ELR (cell line): ENCODE data around the gene GEMIN4.

ENCODE experiments used
- DNase-seq: peaks from one replicate; pipeline ENCODE4 v3.0.0-alpha.2; 2015; ENCODE audit warnings: low read depth

Gene GEMIN4

DNA sequence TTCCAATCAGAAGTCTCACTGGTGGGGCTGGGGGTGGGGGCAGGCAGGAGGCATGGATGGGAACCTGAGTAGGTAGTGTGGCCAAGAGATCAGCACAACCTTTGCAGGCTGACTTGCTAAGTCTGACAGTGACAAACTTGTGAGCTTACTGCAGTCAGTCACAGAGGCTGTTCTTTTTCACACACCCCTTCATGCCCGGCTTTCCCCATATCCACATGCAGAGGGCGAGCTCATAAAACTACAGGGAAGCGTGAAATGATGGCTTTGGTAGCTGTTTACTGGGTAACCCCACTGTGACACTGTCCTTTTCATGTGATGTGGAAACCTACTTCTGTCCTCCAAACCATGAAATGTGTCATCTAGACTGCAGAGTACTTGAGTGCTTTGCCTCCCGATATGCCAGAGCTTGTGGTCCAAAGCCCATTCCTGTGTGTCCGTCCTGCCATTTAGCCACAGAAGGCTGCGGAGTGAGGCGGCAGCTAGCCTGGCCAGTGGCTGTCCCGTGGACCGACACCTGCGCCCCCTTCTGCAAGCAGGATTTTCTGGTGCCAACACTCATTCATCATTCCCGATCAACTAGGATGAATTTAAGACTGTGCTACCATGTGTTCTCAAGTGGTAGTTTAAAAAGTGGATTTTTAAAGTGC lies 9.8 kb downstream of the GEMIN4 start:
- no peak for DNase-seq

DNA sequence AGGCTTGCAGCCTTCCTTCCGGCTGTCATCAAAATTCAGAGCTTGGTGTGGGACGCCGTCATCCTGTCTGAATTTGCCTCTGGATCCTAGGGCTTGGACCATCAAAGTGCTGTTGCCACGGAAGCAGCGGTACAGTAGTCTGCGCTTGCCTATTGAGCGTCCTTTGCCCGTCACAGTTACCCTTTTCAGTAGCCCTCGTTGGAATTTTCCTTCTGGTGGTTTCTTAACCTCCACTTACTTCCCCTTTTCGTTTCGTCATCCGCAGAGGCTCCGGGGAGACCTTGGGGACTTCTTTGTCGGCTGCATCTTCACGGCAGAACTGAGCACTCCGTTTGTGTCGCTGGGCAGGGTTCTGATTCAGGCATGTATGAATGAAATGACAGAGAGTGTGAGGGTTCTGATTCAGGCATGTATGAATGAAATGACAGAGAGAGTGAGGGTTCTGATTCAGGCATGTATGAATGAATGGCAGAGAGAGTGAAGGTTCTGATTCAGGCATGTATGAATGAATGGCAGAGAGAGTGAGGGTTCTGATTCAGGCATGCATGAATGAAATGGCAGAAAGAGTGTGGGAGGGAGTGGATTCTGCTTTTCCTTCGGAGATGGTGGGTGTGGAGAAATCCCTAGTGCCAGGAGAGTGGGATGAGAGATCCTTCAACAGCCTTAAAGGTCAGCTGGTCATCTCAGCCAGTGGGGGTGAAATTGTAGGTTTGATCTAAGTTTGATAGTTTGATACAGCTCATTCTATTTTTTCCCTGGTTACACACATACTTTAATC lies 11.6 kb downstream of the GEMIN4 start:
- DNase-seq: no peak

DNA sequence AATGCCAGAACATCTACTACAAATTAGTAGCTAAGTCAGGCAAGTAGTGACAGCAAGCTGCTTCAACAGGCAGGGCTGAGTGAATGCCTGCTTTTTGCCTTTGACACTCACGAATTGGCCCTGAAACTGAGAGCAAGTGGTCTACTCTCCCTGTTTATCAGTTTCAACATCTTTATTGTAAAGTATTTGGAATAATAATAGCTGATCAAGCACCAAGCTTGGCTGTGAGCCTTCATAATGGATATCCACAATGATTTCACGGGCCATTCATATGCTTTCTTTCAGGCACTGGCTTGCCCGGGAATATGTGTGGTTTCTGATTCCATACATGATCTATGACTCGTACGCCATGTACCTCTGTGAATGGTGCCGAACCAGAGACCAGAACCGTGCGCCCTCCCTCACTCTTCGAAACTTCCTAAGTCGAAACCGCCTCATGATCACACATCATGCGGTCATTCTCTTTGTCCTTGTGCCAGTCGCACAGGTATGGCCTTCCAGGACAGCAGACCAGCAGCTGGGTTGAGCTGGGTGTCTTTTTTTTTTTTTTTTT lies 14.4 kb downstream of the GEMIN4 start:
- DNase-seq: peak; percentile 17

DNA sequence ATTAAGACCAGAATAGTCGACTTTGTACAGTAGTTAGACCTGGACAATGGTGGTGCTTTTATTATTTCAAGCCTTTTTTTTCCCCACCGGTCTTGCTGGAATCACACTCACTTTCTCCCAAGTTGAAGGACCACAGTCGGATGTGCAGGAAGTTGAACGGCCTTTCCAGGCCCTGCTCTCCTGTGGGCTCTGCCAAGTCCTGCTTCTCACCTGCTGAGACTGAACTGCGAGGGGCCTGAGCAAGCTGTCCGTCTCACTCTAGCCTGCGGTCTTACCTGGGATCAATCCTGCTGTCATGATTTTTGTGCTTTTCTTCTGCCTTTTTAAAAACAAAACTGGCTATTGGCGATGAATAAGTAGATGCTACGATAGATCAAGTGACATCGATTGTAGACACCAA lies 18.3 kb downstream of the GEMIN4 start:
- no peak for DNase-seq

DNA sequence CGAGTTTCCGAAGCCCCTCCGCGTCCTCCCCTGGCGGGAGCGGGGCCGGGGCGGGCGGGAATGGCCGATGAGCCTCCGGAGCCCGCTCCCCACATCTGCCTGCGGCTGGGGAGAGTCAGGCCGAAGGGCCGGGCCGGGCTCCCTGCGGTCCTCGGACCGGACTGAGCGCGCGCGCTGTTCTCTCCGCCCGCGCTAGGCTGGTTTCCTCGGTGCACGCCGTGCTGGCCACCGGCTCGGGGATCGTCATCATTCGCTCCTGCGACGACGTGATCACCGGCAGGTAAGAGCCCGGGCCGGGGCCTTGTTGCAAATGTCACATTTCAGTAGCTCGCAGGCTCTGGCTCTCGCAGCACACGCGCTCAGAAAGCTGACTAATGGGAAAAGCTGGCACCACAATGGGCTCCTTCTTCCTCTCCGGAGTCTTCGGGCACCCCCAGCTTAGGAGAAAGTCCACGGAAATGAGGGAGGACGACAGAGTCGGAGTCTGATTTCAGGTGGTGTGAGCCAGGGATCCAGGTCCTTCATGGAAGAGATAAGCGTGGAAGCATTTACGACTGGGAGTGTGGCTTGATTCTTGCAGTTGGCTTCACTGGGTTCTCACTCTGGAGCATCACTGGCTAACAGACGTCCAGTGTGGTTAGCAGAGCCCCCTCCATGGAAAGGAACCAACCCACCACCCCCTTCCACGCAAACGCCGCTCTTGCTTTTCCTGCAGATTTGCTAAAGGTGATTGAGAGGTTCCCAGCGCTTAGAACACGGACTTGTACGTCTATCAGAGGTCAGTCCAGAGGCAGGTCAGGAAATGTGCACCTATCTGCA lies 19.0 kb downstream of the GEMIN4 start:
- peak; percentile 67 for DNase-seq

DNA sequence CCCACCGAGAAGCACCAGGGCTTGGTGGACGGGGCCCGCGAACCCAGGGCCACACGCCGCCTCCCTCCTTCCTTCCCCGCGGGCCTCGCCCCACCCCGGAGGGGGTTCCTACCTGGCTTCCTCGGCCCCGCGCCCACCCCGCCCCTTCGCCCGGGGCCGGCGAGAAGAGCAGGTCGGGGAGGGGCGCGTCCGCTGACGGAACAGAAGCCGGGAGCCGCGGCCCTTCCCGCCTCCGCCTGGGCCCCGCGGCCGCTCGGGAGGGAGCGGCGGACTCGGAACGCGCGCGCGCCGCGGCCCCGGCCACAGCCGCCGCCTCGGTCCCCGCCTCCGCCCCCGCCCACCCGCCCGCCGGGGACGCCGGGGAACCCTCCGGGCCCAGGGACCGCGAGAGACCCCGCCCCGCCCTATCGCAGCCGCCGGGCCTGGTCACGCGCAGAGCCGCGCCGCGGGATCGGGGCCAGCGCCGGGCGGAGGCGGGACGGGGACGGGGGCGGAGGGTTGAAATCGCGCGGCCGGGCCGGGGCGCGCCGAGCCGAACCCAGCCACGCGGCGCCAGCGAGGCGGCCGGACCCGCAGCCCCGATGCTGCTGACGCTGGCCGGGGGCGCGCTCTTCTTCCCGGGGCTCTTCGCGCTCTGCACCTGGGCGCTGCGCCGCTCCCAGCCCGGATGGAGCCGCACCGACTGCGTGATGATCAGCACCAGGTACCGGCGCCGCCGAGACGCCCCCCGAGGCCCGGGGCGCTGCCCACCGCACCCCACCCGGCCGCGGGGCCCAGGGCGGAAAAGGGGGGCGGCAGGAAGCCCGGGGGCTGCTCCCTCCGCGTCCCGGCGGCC lies 19.8 kb downstream of the GEMIN4 start, which contains the start of gene TLCD3A:
TLCD3A (plus strand) TSS at position 530 of the 835 bp plus-strand sequence; CDS start at position 582, 52 bp downstream.
- DNase-seq: peak; percentile 75

DNA sequence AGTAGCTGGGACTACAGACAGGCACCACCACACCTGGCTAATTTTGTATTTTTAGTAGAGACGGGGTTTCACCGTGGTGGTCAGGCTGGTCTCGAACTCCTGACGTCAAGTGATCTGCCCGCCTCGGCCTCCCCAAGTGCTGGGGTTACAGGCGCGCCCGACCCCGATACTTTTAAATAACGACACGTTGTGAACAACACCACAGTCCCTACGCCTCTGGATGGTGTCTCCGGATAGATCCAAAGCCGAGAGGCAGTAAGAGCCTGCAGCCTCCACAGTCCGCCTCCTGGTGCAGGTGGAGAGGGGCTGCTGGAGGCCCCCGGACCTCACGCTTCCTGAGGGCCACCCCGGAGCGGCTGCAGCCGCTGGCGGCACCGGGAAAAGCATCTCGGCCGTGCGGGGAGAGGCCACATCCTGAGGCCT lies 20.4 kb downstream of the GEMIN4 start:
- no peak for DNase-seq

DNA sequence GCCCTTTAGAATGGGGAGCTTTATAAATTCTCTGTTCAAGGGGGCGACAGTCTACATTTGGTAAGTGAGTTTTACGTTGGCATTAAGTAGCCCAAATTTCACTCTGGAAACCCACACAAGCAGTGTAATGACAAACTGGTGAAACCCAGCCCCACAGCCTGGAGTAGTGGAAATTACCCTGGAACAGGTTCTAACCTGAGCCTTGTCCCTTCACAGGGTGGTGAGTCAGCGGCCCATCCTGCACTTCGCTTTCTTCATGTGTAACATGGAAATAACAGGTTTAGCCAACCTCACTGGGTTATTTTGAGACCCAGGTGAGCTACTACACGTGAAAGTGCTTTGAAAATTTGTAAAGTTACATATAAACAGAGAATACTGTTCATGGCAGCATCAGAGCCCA lies 23.2 kb downstream of the GEMIN4 start:
- no peak for DNase-seq

DNA sequence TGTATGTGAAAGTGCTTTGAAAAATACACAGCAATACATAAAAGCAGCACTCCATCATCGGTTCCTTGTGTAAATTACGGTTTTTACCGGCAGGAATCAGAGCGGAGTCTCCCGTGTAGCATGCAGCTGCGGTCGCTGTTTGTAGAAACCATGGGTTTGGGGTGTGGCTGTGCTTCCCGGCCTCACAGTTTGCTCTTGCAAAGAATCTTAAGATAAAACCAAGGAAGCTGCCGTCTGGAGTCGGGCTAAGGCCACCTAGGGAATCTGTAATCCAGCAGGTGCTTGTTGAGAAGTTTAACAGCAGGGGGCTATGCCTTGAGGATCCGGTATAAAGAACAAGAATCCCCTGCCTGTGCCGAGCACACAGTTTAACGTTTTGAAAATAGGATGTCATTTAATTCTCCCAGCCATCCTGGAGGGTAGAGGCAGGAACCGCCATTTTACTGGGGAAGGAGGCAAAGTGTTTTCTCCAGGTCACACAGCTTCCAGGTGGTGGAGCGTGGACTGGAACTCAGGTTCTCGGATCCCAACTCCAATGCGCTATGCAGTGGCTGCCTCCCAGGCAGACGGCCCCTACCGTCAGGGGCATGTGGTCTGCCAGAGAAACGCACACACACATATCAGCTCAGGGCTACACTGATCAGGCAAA lies 25.7 kb downstream of the GEMIN4 start:
- no peak for DNase-seq

DNA sequence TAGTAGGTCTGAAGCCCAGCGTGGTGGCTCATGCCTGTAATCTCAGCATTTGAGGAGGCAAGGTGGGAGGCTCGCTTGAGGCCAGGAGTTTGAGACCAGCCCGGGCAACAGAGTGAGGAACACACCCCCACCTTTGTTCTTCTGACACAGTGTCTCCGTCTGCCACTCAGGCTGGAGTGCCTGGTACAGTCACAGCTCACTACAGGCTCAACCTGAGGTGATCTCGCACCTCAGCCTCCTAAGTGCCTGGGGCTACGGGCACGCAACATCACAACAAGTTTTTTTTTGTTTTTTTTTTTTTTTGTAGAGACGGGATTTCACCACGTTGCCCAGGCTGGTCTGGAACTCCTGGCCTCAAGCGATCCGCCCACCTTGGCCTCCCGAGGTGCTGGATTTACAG lies 26.3 kb downstream of the GEMIN4 start:
- no peak for DNase-seq

DNA sequence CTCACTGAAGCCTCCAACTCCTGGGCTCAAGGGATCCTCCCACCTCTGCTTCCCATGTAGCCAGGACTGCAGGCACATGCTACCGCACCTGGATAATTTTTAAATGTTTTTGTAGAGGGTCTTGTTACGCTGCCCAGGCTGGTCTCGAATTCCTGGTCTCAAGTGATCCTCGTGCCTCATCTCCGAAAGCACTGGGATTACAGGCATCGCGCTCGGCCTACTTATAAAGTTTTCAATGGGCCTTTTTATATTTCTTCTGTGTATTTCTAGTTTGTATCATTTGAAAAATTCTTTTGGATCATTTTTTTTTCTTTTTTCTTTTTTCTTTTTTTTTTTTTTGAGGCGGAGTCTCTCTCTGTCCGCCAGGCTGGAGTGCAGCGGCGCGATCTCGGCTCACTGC lies 27.0 kb downstream of the GEMIN4 start:
- DNase-seq: no peak

DNA sequence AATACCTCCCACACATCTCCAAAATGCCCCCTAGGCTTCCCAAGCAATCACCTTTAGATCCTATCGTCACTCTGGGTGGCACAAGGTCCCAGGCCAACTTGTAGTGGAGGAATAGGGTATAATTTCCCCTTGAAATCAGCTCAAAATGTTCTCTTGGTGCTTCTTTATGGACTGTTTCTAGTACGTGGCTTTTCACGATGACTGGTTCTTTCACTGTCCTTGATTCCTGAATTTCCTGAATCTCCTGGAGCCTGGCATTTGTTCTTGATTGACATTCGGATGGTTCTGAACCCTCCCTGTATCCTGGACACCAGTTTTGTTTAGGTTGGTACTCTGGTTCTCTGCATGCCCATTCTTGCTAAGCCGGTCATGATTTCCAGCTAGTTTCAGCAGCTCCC lies 30.5 kb downstream of the GEMIN4 start:
- DNase-seq: no peak

DNA sequence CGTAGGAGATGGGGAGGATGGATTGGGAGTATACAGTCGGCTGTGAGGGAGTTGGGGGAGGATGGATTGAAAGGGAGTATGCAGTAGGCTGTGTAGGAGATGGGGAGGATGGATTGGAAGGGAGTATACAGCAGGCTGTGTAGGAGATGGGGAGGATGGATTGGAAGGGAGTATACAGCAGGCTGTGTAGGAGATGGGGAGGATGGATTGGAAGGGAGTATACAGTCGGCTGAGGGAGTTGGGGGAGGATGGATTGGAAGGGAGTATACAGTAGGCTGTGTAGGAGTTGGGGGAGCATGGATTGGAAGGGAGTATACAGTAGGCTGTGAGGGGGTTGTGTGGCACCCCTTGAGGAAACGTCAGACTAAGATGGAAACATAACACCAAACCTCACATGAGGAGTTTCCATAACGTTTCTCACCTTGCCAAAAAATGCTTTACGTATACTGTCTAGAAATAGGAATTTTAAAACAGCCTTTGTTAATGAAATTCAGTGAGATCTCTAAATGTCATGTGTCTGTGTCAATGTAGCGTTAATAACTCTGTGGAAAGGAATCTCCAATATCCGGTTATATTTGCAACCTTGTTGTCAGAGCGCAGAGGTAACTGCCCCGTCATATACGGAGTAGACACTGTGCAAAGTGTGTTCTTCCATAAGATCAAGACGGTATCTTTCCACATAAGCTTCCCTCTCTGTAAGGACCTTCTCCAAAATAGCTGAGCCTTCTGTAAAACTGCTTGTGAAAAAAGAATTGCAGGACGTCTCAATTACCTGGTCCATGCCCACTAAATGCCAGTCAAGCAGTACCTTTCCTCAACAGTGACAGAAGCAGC lies 31.1 kb downstream of the GEMIN4 start:
- no peak for DNase-seq

DNA sequence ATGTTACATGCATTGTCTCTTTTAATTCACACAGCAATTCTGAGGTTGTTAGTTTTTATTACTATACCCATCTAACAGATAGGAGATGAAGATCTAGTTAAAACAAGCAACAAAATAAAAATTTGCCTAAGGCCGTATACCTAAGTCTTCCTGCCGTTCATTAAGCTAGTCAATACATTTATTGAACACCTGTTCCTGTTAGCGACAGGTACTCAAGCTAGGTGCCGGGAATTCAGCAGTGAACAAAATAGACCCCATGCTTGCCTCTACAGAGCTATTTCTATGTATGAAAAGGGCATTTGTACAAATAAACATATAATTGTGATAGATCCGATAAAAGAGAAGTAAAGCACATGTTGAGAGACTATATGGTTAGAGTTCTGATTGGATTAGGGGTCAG lies 34.0 kb downstream of the GEMIN4 start:
- no peak for DNase-seq

DNA sequence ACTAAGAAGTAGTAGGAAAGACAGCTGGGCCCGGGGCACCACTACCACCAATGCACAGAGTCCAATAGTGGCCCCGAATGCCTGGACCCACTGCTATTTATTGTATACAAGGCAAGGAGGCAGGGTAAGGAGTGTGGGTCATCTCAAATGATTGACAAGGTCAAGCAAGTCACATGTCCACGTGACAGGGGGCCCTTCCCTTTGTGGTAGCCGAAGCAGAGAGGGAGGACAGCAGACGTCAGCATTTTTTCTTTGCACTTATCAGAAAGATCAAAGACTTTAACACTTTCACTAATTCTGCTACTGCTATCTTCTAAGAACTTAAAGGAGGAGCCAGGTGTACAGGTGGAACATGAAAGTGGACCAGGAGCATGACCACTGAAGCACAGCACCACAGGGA lies 43.9 kb downstream of the GEMIN4 start:
- DNase-seq: no peak

DNA sequence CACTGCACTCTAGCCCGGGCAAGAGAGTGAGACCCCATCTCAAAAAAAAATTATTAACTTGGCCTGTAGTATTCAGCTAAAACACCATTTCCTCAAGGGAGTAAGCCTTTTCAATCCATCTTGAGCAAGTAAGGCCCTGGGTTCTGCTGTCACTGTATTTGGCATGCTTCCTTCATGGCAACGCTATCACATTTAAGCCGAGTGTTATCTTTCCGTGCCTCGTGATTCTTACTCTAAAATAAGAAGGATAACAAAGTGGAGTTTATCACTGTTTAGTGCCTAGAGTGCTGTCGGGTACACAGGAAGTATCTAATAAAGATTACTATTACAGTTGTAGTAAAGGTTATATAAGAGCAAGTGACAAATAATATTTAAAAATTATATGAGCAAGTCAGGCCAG lies 46.2 kb downstream of the GEMIN4 start:
- DNase-seq: no peak

DNA sequence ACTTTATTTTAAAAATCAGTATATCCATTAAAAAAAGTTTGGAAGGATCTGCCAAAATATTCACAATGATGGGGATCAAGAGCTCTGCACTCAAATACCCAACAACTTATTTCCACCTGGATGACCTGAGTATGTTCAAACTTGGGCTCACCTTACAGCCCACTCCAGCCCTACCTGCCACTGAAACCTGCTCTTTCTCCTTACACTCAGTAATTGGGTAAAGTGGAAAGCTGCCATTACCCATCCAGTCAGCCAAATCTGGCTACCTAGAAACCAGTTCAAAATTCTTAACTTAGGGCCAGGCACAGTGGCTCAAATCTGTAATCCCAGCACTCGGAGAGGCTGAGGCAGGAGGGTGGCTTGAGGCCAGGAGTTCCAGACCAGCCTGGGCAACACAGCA lies 47.1 kb downstream of the GEMIN4 start:
- no peak for DNase-seq

DNA sequence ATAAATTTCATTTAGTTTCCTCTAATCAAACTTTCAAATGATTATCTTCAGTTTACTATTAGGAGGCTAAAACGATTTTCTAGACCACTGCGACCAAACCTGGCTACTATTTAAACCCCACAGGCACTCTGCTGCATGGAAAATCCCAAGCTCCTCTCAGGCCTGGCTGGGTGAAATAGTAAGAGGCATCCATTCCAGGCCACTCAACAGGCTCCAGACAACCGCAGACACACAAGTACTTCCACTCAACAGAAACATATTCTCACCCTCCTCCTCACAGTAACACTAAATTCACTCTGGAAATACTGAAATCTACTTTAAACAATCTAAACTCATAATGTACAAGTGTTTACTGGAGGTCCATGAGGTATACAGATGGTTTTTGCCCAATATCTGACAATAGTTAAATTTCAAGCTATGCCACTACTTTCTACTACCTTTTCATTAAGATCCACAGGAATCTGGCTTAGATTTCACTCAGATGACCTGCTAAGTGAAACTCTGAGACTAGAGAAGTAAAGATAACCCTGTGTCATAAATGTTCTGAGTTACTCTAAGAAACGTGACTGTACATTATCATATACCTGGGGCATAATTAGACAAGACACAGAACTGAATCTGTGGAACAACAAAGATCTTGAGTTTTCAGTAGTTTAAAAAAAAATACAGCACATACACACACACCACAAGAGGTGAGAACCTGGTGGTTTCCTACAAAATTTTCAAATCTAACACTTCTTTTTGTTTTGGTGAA lies 47.8 kb downstream of the GEMIN4 start:
- no peak for DNase-seq

DNA sequence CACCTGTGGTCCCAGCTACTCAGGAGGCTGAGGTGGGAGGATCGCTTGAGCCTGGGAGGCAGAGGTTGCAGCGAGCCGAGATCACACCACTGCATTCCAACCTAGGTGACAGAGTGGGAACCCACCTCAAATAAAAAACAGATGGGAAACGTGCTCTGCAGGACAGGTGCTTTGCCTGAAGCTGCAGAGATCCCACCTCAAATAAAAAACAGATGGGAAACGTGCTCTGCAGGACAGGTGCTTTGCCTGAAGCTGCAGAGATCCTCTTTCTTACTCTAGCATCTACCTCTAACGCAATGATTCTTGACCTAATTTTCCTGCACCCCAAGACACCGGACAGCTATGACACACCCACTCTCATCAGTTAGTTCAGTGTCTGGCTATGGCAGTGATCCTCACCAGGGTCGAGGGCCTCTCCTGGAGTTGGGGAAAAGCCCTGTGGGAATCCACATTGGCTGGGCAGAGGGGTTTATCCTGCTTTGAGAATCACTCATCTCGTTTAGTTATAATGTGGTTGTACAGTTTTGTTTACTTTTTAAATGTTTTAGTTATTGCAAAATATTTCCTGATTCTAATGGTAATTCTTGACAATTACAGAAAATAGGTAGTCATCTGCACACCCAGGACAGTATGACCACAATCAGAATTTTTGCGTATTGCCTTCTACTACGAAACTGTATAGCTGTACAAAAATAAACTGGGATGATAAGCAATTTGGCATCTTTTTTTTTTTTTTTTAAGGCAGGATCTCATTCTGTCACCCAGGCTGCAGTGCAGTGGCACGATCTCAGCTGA lies 48.8 kb downstream of the GEMIN4 start:
- no peak for DNase-seq
